Ovary (tissue), 9 donors: ENCODE results near the gene TCP11. TPM values are rescaled to one million over a fixed set of nuclear protein-coding genes. Genes with fewer than 3 reads are reported as not detected.

Experiments
- DNase-seq, 5 donors: peaks; one replicate each; pipeline ENCODE4 v3.0.0-alpha.2; 2019 to 2020
- H3K27ac ChIP-seq, 2 donors: fragments of 200-600 bp; one replicate each; pipeline versions ENCODE4 v1.5.1 to v1.8.0; 2019 to 2022
- H3K27me3 ChIP-seq: fragments of 200-600 bp; one replicate; pipeline ENCODE4 v1.8.0; 2022
- H3K36me3 ChIP-seq: fragments of 200-600 bp; sonication (generic); one replicate; pipeline ENCODE4 v1.5.1; 2019
- H3K4me1 ChIP-seq: one replicate; pipeline ENCODE4 v1.8.1; 2013; ENCODE audit warnings: mild to moderate bottlenecking, moderate library complexity; ENCODE audit not compliant: insufficient read depth
- H3K4me3 ChIP-seq: fragments of 200-600 bp; sonication (generic); one replicate; pipeline ENCODE4 v1.5.1; 2017
- H3K9me3 ChIP-seq, 2 donors: fragments of 200-600 bp in 1 of 2; sonication (generic) in 1 of 2; one replicate each; pipeline versions ENCODE4 v1.5.1 to v1.8.1; 2013 to 2019; ENCODE audit warnings: mild to moderate bottlenecking in 1 of 2, moderate library complexity in 1 of 2
- EP300 ChIP-seq: sonication (generic); formaldehyde crosslinking; IDR thresholded peaks from one replicate; pipeline ENCODE4 v1.6.1; 2017; ENCODE audit warnings: antibody characterized with exemption
- POLR2A ChIP-seq: fragments of 450-650 bp; IDR thresholded peaks from one replicate; pipeline ENCODE4 v1.6.1; 2017; ENCODE audit warnings: antibody characterized with exemption, mild to moderate bottlenecking, moderate library complexity
- WGBS, 3 donors: extraction: QIAGEN DNeasy Blood & Tissue Kit in 1 of 3; methylation state at CpG; one replicate each; pipeline versions ENCODE4 v1.1.5 to v1.1.7; 2013 to 2017; 5-methylcytosine and 5-hydroxymethylcytosine counted together
- intact Hi-C, 4 donors: fragments of 100-400 bp; cut with DNase I; formaldehyde crosslinking; loops; one replicate each; pipeline versions ENCODE4 v1.11.0 to v1.15.1; 2022 to 2023
- polyA plus RNA-seq, 2 donors: library from polyadenylated mRNA; stranded (reverse); fragments of 200-250 nt in 1 of 2; fragments of 350-450 nt in 1 of 2; fragmentation: Illumina TruSeq in 1 of 2; extraction: RNeasy Lipid Tissue Mini Kit (QIAGEN cat#74804) in 1 of 2; gene quantifications; one replicate each; pipeline ENCODE4 v1.2.3, GENCODE V29; 2013 to 2014
- total RNA-seq, 7 donors: library from RNA; depleted of rRNA in 2 of 7; stranded (reverse); fragments of >200 nt in 2 of 7; fragmentation: NEBNext Ultra II Directional in 3 of 7; extraction: Animal tissue kit (Norgen Biotek cat#: 25700) in 3 of 7; gene quantifications; one replicate each; pipeline versions ENCODE4 v1.1.0 to v1.2.4, GENCODE V29; 2016 to 2023
- TF ChIP-seq, protein P1 (sequence below), 3 donors: fragments of 450-650 bp in 2 of 3; fragments of 200-600 bp in 1 of 3; IDR thresholded peaks; one replicate each; pipeline versions ENCODE4 v1.5.1 to v1.8.0; 2016 to 2022; ENCODE audit warnings: antibody characterized with exemption in 3 of 3, mild to moderate bottlenecking in 1 of 3
- donor health status: DM: no; HTN: no; CAD: no; lungs with moderate emphysema.
- donor health status: DM: no; HTN: no; CAD: no.
- donor health status: Bipolar disorder and iron deficiency.
- donor health status: DM: yes; HTN: yes; CAD: no.
- donor health status: DM: no; HTN: no; CAD: no.
- donor health status: DM: yes; HTN: yes; CAD: no.

Gene TCP11
- total and polyA plus RNA-seq, 9 donors = 0.18 to 0.61 (median 0.48) TPM; not detected in 1

DNA sequence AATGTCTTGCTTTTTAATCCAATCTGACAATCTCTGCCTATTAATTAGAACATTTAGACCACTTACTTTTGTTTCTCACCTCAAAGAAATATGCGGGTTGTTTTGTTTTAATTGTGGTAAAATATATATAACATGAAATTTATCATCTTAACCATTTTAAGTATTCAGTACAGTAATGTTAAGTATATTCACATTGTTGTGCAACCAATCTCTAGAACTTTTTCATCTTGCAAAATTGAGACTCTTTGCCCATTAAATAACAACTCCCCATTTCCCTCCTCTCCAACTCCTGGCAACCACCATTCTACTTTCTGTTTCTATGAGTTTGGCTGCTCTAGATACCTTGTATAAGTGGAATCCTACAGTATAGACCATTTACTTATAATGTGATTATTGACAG lies 13.8 kb upstream of the TCP11 start:
- intact Hi-C loops = no loop called here
- Histone ChIP-seq H3K4me1 (no peaks in the 10 kb centered on the region), H3K36me3 (no peaks in the 10 kb centered on the region), H3K27ac (no peak overlapping the region), H3K4me3 (no peak overlapping the region), H3K27me3 (no peaks in the 10 kb centered on the region), H3K9me3 (no peaks in the 10 kb centered on the region)
- TF ChIP-seq POLR2A (no peak), EP300 (no peak)
- TF ChIP-seq, protein P1, sequence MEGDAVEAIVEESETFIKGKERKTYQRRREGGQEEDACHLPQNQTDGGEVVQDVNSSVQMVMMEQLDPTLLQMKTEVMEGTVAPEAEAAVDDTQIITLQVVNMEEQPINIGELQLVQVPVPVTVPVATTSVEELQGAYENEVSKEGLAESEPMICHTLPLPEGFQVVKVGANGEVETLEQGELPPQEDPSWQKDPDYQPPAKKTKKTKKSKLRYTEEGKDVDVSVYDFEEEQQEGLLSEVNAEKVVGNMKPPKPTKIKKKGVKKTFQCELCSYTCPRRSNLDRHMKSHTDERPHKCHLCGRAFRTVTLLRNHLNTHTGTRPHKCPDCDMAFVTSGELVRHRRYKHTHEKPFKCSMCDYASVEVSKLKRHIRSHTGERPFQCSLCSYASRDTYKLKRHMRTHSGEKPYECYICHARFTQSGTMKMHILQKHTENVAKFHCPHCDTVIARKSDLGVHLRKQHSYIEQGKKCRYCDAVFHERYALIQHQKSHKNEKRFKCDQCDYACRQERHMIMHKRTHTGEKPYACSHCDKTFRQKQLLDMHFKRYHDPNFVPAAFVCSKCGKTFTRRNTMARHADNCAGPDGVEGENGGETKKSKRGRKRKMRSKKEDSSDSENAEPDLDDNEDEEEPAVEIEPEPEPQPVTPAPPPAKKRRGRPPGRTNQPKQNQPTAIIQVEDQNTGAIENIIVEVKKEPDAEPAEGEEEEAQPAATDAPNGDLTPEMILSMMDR (IDR thresholded peaks at IDR 0.05) = no peak
- DNase-seq = no peak
- WGBS, 3 donors = 92 to 96% (median 93%) methylated on average over 1 of the region's 1 CpG

DNA sequence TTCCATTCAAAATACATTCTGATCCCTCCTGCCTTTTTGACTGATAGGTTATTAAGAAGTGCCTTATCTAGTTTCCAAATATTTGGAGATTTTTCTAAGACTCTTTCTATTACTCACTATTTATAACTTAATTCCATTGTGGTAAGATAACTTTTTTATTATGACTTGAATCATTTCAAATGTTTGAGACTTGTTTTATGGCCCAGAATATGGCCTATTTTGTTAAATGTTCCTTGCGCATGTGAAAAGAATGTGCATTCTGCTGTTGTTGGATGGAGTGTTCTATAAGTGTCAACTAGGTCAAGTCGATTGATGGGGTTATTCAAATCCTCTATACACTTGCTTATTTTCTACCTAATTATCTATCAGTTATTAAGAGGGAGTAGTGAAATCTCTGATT lies 13.1 kb upstream of the TCP11 start:
- H3K27ac ChIP-seq = no peak overlapping the region
- intact Hi-C loops = no loop called here
- TF ChIP-seq POLR2A = no peak
- no peak for TF ChIP-seq EP300
- TF ChIP-seq, protein P1 (IDR thresholded peaks at IDR 0.05) = no peak

DNA sequence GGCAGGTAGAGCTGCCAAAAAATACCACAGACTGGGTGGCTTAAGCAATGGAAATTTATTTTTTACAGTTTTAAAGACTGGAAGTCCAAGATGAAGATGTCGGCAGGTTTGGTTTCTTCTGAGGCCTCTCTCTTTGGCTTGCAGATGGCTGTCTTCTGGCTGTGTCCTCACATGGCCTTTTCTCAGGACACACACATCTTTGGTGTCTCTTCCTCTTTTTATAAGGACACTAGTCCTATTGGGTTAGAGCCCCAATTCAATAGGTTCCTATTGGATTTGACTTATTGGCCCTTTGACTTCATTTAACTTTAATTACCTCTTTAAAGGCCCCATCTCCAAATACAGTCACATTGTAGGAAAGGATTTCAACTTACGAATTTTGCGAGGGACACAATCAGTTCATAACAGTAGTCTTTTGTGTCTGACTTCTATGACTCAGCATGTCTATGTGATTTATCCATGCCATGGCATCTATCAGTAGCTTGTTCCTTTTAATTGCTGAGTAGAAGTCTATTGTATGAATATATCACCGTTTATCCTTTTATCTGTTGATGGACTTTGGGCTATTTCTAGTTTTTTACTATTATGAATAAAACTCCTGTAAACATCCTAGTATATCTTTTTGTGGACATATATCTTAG lies 11.0 kb upstream of the TCP11 start:
- Histone ChIP-seq H3K9me3 (no peaks in the 10 kb centered on the region), H3K4me1 (no peaks in the 10 kb centered on the region), H3K27me3 (no peaks in the 10 kb centered on the region), H3K27ac (no peak overlapping the region), H3K36me3 (no peaks in the 10 kb centered on the region), H3K4me3 (no peak overlapping the region)
- WGBS, 3 donors = 71 to 82% (median 71%) methylated on average over 4 of the region's 4 CpGs
- TF ChIP-seq, protein P1 (IDR thresholded peaks at IDR 0.05) = no peak
- no peak for DNase-seq
- intact Hi-C loops = no loop called here

More for the DNA sequence above, 13.1 kb upstream of the TCP11 start:
- Histone ChIP-seq H3K4me3 (no peak overlapping the region), H3K27me3 (no peaks in the 10 kb centered on the region), H3K9me3 (no peaks in the 10 kb centered on the region), H3K36me3 (no peaks in the 10 kb centered on the region), H3K4me1 (no peaks in the 10 kb centered on the region)
- no peak for DNase-seq
- WGBS, 3 donors = 77 to 81% (median 79%) methylated on average over 2 of the region's 2 CpGs

DNA sequence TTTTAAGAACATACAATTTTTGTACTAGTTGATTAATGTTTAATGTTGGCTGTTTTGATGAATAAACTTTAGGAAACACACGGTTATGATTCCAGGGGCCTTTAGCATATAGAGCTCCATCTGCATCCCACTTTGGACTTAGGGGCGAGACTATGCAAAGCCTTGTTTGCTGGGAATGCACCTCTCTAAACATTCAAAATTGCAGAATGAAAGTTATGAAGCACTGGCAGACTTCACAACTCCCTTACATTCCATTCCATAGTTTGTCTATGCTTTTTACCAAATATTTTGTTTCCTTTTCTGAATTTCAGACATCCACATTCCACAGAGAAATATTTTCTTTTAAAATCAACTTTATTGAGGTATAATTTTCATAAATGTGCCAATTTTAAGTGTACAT lies 10.3 kb upstream of the TCP11 start:
- no peaks in the 10 kb centered on the region for H3K27me3 ChIP-seq
- no peak overlapping the region for H3K27ac ChIP-seq
- 32 to 43% (median 41%) methylated on average over 2 of the region's 2 CpGs for WGBS, 3 donors
- H3K36me3 ChIP-seq = no peaks in the 10 kb centered on the region
- H3K9me3 ChIP-seq = no peaks in the 10 kb centered on the region
- H3K4me1 ChIP-seq = no peaks in the 10 kb centered on the region
- intact Hi-C loops = no loop called here
- TF ChIP-seq, protein P1 (IDR thresholded peaks at IDR 0.05) = no peak
- TF ChIP-seq EP300 (no peak), POLR2A (no peak)
- no peak for DNase-seq
- no peak overlapping the region for H3K4me3 ChIP-seq
